Hepatocyte (in vitro differentiated cells): ENCODE results near the gene IPPK.

Experiments used
- EZH2 ChIP-seq: fragments of 200-600 bp; sonication (generic); IDR thresholded peaks from 2 replicates; pipeline ENCODE4 v1.6.1; 2016; ENCODE audit warnings: antibody characterized with exemption, mild to moderate bottlenecking, borderline replicate concordance
- TF ChIP-seq, protein P1 (sequence below): fragments of 200-600 bp; sonication (generic); IDR thresholded peaks from 2 replicates; pipeline ENCODE4 v1.5.1; 2016; ENCODE audit warnings: antibody characterized with exemption, mild to moderate bottlenecking; ENCODE audit not compliant: poor library complexity

DNA sequence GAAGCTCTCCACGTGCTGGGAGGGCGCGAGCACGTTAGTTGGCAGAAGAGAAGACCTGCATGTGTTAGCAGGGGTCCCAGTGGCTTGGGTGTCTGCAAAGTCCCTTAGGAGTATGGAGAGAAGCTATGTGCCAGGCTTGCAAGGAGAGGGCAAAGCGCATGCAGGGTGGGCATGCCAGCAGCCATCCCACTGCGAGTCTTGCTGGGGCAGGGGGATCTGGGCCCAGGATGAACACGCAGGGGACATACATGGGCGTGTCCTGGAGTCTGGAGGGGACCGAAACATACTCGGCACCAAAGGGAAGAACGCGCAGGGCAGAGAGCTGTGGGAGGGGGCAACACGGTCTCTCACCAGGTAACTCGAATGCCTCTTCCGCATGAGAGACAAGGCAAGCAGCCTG, 43.6 kb upstream of the IPPK start:
- no peak for TF ChIP-seq EZH2
- TF ChIP-seq, protein P1, sequence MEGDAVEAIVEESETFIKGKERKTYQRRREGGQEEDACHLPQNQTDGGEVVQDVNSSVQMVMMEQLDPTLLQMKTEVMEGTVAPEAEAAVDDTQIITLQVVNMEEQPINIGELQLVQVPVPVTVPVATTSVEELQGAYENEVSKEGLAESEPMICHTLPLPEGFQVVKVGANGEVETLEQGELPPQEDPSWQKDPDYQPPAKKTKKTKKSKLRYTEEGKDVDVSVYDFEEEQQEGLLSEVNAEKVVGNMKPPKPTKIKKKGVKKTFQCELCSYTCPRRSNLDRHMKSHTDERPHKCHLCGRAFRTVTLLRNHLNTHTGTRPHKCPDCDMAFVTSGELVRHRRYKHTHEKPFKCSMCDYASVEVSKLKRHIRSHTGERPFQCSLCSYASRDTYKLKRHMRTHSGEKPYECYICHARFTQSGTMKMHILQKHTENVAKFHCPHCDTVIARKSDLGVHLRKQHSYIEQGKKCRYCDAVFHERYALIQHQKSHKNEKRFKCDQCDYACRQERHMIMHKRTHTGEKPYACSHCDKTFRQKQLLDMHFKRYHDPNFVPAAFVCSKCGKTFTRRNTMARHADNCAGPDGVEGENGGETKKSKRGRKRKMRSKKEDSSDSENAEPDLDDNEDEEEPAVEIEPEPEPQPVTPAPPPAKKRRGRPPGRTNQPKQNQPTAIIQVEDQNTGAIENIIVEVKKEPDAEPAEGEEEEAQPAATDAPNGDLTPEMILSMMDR, result no peak
